ENCODE data around the gene CNTD1.

- TF ChIP-seq SETDB1 (IDR thresholded peaks at IDR 0.05; ENCODE audit: insufficient read length, low read length) (no peak), ZNF311 (tag by site-specific recombination; IDR thresholded peaks at IDR 0.05; ENCODE audit: borderline replicate concordance) (no peak), ZFP41 (tag by site-specific recombination; IDR thresholded peaks at IDR 0.05; ENCODE audit: borderline replicate concordance) (no peak), ZNF174 (tag by site-specific recombination; IDR thresholded peaks at IDR 0.05) (no peak), YY1 (tag by site-specific recombination; IDR thresholded peaks at IDR 0.05) (no peak), ZNF302 (tag by site-specific recombination; IDR thresholded peaks at IDR 0.05; ENCODE audit: low read depth) (no peak), SCRT2 (tag by site-specific recombination; IDR thresholded peaks at IDR 0.05) (no peak), ZBTB26 (tag by site-specific recombination; optimal IDR thresholded peaks at IDR 0.05) (no peak), ZBTB7A (tag by site-specific recombination; IDR thresholded peaks at IDR 0.05; ENCODE audit: low read depth) (no peak)
Observed at GRCh38 chr17:42754782-42755181, 43.9 kb upstream of the CNTD1 start.
